ENCODE results near the gene KATNA1. TPM values are rescaled to one million over a fixed set of nuclear protein-coding genes. Genes with fewer than 3 reads are reported as not detected.

Gene KATNA1
- total and polyA plus RNA-seq, 9 of the 15 experiments (the other 6 are each of a cell fraction or from before 2014, with no cell fraction given), result 22.5 to 76.9 (median 45.0) TPM

GRCh38 chr6:149545754-149546471 lies 102.6 kb downstream of the KATNA1 start, which contains the start of gene PPIL4 (continued):
- TF ChIP-seq THRA (IDR thresholded peaks at IDR 0.05), result no peak
- TF ChIP-seq ADNP (tag; IDR thresholded peaks at IDR 0.05), result no peak
- no peak for TF ChIP-seq ZNF124 (CRISPR knock-in tag; IDR thresholded peaks at IDR 0.05)
- TF ChIP-seq MAFK (IDR thresholded peaks at IDR 0.05; ENCODE audit: low read length), result no peak
- no peak for TF ChIP-seq MCM2 (IDR thresholded peaks at IDR 0.05; ENCODE audit: low read depth)
- TF ChIP-seq BCL6 (CRISPR knock-in tag; IDR thresholded peaks at IDR 0.05), result no peak
- TF ChIP-seq, protein P1, sequence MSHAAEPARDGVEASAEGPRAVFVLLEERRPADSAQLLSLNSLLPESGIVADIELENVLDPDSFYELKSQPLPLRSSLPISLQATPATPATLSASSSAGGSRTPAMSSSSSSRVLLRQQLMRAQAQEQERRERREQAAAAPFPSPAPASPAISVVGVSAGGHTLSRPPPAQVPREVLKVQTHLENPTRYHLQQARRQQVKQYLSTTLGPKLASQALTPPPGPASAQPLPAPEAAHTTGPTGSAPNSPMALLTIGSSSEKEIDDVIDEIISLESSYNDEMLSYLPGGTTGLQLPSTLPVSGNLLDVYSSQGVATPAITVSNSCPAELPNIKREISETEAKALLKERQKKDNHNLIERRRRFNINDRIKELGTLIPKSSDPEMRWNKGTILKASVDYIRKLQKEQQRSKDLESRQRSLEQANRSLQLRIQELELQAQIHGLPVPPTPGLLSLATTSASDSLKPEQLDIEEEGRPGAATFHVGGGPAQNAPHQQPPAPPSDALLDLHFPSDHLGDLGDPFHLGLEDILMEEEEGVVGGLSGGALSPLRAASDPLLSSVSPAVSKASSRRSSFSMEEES (CRISPR knock-in tag; IDR thresholded peaks at IDR 0.05), result no peak
- TF ChIP-seq MAFG (tag; conservative IDR thresholded peaks at IDR 0.05), result no peak
- no peak for TF ChIP-seq SOX6 (IDR thresholded peaks at IDR 0.05)
- TF ChIP-seq, protein P2, sequence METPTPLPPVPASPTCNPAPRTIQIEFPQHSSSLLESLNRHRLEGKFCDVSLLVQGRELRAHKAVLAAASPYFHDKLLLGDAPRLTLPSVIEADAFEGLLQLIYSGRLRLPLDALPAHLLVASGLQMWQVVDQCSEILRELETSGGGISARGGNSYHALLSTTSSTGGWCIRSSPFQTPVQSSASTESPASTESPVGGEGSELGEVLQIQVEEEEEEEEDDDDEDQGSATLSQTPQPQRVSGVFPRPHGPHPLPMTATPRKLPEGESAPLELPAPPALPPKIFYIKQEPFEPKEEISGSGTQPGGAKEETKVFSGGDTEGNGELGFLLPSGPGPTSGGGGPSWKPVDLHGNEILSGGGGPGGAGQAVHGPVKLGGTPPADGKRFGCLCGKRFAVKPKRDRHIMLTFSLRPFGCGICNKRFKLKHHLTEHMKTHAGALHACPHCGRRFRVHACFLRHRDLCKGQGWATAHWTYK (CRISPR knock-in tag; IDR thresholded peaks at IDR 0.05), result no peak
- TF ChIP-seq, protein P3, sequence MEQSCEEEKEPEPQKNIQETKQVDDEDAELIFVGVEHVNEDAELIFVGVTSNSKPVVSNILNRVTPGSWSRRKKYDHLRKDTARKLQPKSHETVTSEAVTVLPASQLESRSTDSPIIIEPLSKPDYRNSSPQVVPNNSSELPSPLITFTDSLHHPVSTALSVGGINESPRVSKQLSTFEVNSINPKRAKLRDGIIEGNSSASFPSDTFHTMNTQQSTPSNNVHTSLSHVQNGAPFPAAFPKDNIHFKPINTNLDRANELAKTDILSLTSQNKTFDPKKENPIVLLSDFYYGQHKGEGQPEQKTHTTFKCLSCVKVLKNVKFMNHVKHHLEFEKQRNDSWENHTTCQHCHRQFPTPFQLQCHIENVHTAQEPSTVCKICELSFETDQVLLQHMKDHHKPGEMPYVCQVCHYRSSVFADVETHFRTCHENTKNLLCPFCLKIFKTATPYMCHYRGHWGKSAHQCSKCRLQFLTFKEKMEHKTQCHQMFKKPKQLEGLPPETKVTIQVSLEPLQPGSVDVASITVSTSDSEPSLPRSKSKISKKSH (CRISPR knock-in tag; IDR thresholded peaks at IDR 0.05), result no peak
- no peak; the same call in 1 of the 2 replicates for TF ChIP-seq ZNF143 (CRISPR knock-in tag; IDR thresholded peaks at IDR 0.05)
- no peak for TF ChIP-seq NFATC3 (IDR thresholded peaks at IDR 0.05)
- peak; percentile 98 for TF ChIP-seq ELF2 (CRISPR knock-in tag; IDR thresholded peaks at IDR 0.05)
- TF ChIP-seq, protein P4, sequence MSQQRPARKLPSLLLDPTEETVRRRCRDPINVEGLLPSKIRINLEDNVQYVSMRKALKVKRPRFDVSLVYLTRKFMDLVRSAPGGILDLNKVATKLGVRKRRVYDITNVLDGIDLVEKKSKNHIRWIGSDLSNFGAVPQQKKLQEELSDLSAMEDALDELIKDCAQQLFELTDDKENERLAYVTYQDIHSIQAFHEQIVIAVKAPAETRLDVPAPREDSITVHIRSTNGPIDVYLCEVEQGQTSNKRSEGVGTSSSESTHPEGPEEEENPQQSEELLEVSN (IDR thresholded peaks at IDR 0.05; ENCODE audit: borderline replicate concordance in 1 of 2, extremely low read depth in 1 of 2, insufficient read depth in 1 of 2, insufficient read length in 1 of 2, low read depth in 1 of 2, low read length in 1 of 2, poor library complexity in 1 of 2, severe bottlenecking in 1 of 2), result peak in 1 of 2 experiments; percentile 65
- TF ChIP-seq ZNF592 (IDR thresholded peaks at IDR 0.05), result no peak
